GM18868 (cell line): ENCODE data around the gene NFATC2IP.
"Not testable (repeated sequence)": the region's sequence is repeated elsewhere in the genome, so short reads cannot be mapped to it uniquely, and the experiment has no call there.

Experiments used
- ATAC-seq: cut with Tn5 transposase; IDR thresholded peaks from one replicate; pipeline ENCODE4 v1.9.1; 2021; ENCODE audit warnings: mild to moderate bottlenecking, moderate library complexity; ENCODE audit not compliant: unreplicated experiment

The NFATC2IP gene

GRCh38 chr16:28964496-28964895, 13.8 kb downstream of the NFATC2IP start:
- no peak for ATAC-seq

- no peak for ATAC-seq
Observed at GRCh38 chr16:28967156-28967555, 16.4 kb downstream of the NFATC2IP start.

- not testable (repeated sequence) for ATAC-seq
Observed at GRCh38 chr16:28969696-28970095, 19.0 kb downstream of the NFATC2IP start.

GRCh38 chr16:28974007-28974436, 23.3 kb downstream of the NFATC2IP start:
- no peak for ATAC-seq

- peak; percentile 88 for ATAC-seq
Observed at GRCh38 chr16:28974437-28975157, 23.9 kb downstream of the NFATC2IP start, which contains the start of gene SPNS1. TSS of gene SPNS1 (plus strand) at chr16:28974778. CDS start at chr16:28975152, 374 bp downstream.

- no peak for ATAC-seq
Observed at GRCh38 chr16:28975158-28975599, 24.4 kb downstream of the NFATC2IP start.

- no peak for ATAC-seq
Observed at GRCh38 chr16:28977703-28978662, 27.2 kb downstream of the NFATC2IP start.

GRCh38 chr16:28980330-28980729, 29.6 kb downstream of the NFATC2IP start:
- ATAC-seq = not testable (repeated sequence)

GRCh38 chr16:28980929-28981328, 30.2 kb downstream of the NFATC2IP start:
- ATAC-seq = no peak

- ATAC-seq = no peak
Observed at GRCh38 chr16:28981517-28981916, 30.8 kb downstream of the NFATC2IP start.

- ATAC-seq = no peak
Observed at GRCh38 chr16:28982418-28982817, 31.7 kb downstream of the NFATC2IP start.

GRCh38 chr16:28982949-28983348, 32.2 kb downstream of the NFATC2IP start:
- no peak for ATAC-seq

GRCh38 chr16:28983644-28984043, 32.9 kb downstream of the NFATC2IP start:
- ATAC-seq = no peak

GRCh38 chr16:28984091-28984490, 33.4 kb downstream of the NFATC2IP start:
- no peak for ATAC-seq

- ATAC-seq = no peak
Observed at GRCh38 chr16:28984619-28985135, 33.9 kb downstream of the NFATC2IP start, which contains the start of gene LAT. TSS of gene LAT (plus strand) at chr16:28985052. CDS start at chr16:28985418, 366 bp downstream.

GRCh38 chr16:28985211-28986041, 34.7 kb downstream of the NFATC2IP start:
- no peak for ATAC-seq

GRCh38 chr16:28986046-28986445, 35.3 kb downstream of the NFATC2IP start:
- no peak for ATAC-seq

GRCh38 chr16:28986492-28986891, 35.8 kb downstream of the NFATC2IP start:
- no peak for ATAC-seq

GRCh38 chr16:28987170-28987853, 36.6 kb downstream of the NFATC2IP start:
- ATAC-seq = no peak

- no peak for ATAC-seq
Observed at GRCh38 chr16:28989363-28989762, 38.6 kb downstream of the NFATC2IP start.
